Putamen (tissue), 1 donor: ENCODE results near the gene ISX.

Experiments used
- DNase-seq: peaks from one replicate; pipeline ENCODE4 v3.0.0-alpha.2; 2016; ENCODE audit warnings: low spot score

ISX gene

DNA sequence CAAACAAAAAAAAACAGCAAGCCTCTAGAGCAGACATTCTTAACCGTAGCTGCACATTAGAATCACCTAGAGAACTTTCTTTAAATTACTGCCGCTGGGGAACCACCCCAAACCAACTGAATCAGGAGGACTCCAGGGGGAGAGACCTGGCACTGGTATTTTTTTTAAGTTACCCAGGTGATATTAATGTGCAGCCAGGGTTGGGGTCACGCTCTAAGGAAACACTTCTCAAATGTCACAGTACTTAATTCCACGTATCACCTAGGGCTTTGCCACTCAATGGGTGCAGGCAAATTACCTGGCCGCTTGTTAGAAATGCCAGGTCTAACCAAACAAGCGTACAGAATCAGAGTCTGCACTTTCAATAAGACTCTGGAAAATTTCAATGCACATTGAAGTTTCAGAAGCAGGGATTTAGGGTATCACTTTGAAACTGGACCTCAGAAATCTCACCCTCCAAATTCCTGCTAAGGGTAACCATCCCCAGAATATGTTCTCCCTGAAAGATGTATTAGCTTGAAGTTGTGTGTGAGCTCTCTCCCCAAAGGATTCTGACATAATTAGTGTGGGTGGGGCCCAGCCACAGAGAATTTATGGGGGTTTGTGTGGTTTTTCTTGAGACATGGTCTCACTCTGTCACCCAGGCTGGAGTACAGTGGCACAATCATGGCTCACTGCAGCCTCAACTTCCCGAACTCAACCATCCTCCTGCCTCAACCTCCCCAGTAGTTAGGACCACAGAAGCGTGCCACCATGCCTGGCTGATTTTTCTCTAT, 12.7 kb upstream of the ISX start:
- no peak for DNase-seq

DNA sequence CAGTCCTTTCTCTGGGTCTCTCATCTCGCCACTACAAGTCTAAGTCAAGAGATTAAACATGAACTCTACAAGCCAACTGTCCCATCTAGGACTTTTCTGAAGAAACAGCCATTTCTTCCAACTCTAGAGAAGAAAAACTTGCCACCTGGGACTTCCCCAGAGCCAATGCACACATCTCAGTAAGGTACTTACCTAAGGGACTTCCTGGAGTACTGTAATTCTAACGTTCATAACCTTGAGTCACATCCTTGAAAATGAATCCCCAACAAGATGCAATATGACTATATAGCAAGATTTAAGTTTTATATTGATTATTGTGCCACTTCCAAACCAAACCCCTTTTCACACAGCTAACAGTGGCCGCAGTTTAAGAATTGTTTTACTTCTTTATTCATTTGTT, 11.9 kb upstream of the ISX start:
- no peak for DNase-seq

GRCh38 chr22:35056486-35056885, 9.5 kb upstream of the ISX start:
- no peak for DNase-seq

DNA sequence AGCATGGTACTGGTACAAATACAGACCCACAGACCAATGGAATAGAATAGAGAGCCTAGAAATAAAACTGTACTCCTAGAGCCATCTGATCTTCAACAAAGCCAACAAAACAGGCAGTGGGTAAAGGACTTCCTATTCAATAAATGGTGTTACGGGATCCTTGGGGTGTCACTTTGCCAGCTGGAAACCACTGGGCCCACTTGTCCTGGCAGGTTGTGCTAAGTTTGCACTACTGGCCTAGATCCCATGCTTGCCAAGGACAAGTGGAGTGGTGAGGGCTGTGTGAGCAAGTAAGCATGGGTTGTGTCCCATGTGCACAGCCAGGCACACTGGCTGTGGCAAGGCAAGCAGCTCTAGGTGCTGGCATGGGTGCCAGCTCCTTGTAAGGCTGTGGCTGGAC, 8.8 kb upstream of the ISX start:
- DNase-seq: no peak

DNA sequence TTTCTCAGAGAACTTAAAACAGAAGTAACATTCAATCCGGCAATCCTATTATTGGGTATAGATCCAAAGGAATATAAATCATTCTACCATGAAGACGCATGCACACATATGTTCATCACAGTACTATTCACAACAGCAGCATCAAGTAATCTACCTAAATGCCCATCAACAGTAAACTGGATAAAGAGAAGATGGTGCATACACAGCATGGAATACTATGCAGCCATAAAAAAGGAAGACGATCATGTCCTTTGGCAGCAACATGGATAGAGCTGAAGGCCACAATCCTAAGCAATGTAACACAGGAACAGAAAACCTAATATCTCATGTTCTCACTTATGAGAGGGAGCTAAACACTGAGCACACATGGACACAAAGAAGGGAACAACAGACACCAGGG, 6.3 kb upstream of the ISX start:
- DNase-seq: no peak

DNA sequence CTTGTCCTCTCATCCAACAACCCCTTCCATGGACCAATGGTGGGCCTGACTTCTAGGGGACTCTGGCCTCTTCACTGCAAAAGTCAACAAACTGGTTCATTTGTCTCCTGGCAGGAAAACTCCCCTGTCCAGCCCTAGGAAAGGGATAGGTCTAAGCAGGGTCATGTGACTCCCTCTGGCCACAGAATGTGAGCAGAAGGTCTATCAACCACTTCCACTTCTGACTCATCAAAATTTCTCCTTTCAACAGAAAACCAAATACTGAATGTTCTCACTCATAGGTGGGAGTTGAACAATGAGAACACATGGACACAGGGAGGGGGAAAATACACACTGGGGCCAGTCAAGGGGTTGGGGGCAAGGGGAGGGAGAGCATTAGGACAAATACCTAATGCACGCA, 1.3 kb upstream of the ISX start:
- no peak for DNase-seq

GRCh38 chr22:35065183-35065582, 775 bp upstream of the ISX start:
- DNase-seq: no peak

GRCh38 chr22:35066768-35067167, 810 bp downstream of the ISX start:
- DNase-seq: no peak

GRCh38 chr22:35069541-35069940, 3.6 kb downstream of the ISX start:
- no peak for DNase-seq

DNA sequence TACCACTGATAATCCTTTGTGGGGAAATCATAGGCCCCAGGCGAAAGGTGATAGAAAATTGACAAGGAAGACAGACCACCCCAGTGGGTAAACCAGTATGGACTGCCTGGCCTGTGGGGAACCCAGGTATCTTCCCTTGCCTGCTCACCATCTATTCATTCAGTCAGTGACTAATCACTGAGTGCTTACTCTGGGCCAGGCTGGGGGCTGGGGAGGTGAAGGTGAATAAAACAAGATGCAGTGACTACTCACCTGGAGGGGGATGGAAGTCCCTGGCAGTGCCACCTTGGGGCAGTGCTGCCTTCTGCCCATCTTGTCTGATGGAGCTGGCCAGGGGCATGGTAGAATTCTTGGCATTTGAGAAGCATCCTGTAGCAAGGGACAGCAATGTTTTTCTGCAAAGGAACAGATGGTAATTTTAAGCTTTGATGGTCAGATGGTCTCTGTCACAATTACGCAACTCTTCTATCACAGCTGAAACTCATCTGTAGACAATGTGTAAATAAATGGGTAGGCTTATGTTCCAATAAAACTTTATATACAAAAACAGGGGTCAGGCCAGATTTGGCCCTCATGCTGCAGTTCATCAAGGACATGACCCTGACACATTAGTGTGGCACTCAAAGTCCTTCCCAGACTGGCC, 4.6 kb downstream of the ISX start:
- no peak for DNase-seq

DNA sequence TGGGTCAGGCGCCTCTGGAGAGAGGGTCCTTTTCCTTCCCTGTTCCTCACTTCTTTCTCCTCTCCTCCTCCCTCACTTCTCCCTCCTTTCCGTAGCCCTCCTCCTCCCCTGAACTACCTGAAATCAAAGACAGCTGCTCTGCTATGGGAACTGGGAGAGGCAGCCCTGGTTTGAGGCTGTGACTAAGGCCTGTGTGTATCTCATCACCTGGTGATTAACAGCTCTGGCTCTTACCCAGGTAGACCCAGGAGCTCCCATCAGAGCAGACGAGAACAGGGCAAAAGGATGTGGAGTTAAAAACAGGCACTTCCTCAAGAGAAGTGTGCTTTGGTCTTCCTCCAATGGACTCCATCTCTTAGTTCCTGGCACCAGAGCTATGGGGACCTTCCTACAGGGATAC, 5.8 kb downstream of the ISX start:
- DNase-seq: no peak

DNA sequence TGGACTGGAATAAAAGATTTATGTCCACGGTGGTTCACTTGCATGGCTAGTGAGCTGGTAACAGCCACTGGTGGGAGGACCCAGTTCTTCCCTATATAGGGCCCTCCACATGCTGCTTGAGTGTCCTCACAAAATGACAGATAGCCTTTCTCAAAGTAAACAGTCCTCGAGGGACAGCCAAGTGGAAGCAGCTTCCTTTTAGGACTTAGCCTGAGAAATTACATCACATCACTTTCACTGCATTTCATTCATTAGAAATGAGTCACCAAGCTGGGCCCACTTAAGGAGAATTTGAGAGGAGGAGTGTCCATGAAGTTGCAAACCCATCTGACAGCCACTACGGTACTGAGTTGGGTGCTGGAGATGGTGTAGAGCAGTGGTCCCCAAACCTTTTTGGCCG, 7.0 kb downstream of the ISX start:
- DNase-seq: no peak

GRCh38 chr22:35074583-35074982, 8.6 kb downstream of the ISX start:
- DNase-seq: no peak

DNA sequence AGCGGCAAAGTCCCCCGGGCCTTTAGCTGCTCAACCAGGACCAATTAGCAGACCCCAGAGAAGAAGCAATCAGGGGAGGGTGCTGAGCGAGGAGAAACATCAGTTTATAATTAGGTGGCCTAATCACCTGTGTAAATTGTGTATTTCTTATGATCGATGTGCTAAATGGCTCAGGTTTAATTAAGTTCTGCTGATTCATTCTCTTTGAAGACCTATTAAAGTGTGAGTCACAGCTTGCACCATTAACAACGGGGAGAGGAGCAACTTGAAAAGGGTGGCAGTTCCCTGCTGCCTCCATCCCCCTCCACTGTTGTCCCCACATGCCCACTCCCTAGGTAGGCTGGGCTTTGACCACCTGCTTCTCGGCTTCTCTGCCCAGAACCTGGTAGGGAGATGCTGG, 10.7 kb downstream of the ISX start:
- DNase-seq: no peak

DNA sequence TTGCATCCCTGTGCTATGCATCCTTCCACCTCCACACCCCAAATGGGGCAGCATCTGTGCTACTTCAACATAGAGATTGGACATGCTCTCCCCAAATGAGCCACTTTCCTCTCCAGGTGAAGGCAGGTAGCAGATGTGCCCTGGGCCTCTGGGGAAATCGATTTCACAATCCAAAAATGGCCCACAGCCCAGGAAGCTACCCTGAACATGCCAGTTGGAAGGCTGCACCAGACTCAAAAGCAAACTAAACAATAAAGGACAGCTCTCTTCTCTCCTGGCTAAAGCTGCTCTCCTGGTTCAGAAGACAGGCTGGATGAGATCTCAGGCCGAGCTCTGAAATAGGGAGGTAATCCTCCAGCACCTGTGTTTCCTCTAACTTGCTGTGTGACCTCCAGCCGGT, 19.7 kb downstream of the ISX start:
- no peak for DNase-seq

DNA sequence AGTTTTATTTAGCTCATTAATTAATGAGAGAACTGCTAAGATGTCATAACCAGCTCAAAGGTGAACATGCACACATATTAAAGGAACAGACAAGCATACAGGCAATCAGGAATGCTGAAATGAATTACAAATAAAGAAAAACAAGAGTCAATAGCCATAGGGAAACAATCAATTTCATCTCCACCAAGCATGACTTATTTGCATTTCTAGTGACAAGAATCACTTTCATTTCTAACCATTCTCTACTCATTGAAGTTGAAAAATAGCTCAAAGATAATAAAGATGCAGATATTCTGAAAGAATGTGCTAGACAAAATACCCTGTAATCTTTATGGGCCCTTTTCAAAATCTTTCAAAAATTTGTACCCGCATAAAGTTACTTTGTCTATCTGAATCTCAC, 23.2 kb downstream of the ISX start:
- no peak for DNase-seq

- no peak for DNase-seq
Measured at GRCh38 chr22:35092406-35092805, 26.4 kb downstream of the ISX start.

DNA sequence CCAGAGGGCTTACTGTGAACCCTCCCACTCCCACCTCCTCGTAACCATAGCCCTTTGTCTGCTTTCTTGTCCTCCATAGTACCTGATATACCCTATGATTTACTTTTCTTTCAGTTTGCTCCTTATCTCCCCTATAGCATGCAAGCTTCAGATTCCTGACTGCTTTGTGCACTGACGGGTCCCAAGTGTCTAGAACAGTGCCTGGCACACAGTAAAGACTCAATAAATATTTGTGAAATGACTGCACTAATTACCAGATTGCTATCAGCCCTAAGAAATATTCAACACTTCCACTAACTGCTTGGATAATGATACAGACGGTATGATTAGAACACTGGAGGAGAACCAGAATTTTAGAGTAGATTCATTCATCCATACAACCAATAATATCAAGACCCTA, 33.0 kb downstream of the ISX start:
- no peak for DNase-seq

- DNase-seq: no peak
Measured at GRCh38 chr22:35099883-35100282, 33.9 kb downstream of the ISX start.

GRCh38 chr22:35102663-35103062, 36.7 kb downstream of the ISX start:
- DNase-seq: peak; percentile 3

DNA sequence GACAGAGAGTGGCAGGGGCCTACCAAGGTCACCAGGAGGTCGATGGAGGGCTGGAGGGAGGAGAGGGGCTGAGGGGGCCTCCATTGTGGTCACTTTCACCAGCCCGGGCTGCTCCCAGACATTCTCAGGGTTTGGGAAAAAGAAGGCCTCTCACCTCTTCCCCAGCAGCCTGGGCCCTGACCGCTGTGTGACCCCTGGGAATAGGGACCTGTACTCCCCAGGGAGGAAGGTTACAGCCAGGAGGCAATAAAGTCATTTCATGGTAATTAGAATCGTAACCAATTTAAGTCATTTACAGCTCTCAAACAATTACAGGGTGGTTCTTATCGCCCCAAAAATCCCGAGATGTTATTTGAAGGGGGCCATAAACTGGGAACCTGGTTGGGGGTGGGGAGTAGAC, 37.8 kb downstream of the ISX start:
- DNase-seq: no peak

GRCh38 chr22:35104491-35104890, 38.5 kb downstream of the ISX start:
- DNase-seq: no peak

DNA sequence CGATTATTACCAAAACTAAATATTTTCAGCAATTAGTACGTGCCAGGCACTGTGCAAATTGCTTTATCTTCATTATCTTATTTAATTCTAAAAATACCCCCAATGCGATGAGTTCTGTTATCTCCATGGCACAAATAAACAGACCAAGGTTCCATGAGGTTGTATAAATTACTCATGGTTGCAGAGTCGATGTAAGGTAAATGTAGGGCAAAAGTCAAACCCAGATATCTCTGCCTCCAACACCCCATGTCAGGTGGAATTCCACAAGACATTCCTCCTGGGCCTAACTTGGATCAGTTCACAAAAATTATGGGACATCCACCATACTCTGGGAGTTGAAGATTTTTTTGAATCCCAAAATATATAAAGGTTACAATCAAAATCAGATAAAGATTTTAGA, 43.7 kb downstream of the ISX start:
- DNase-seq: no peak

GRCh38 chr22:35111244-35111643, 45.3 kb downstream of the ISX start:
- no peak for DNase-seq
